ENCODE data around the gene MSI2.

- TF ChIP-seq EZH2phosphoT487 (IDR thresholded peaks at IDR 0.05; ENCODE audit: borderline replicate concordance, low read length) = no peak
- TF ChIP-seq CTCF (IDR thresholded peaks at IDR 0.05; ENCODE audit: low read depth, low read length, poor library complexity, severe bottlenecking) = no peak
Measured at GRCh38 chr17:57556977-57557376, 300.7 kb downstream of the MSI2 start.

Measured in DOHH2 (cell line).